HG03108 (cell line): ENCODE data around the gene SATL1.
"Not testable (repeated sequence)": the region's sequence is repeated elsewhere in the genome, so short reads cannot be mapped to it uniquely, and the experiment has no call there.

Experiments
- ATAC-seq: cut with Tn5 transposase; IDR thresholded peaks from one replicate; pipeline ENCODE4 v1.9.1; 2021; ENCODE audit warnings: moderate library complexity; ENCODE audit not compliant: unreplicated experiment

The SATL1 gene, protein sequence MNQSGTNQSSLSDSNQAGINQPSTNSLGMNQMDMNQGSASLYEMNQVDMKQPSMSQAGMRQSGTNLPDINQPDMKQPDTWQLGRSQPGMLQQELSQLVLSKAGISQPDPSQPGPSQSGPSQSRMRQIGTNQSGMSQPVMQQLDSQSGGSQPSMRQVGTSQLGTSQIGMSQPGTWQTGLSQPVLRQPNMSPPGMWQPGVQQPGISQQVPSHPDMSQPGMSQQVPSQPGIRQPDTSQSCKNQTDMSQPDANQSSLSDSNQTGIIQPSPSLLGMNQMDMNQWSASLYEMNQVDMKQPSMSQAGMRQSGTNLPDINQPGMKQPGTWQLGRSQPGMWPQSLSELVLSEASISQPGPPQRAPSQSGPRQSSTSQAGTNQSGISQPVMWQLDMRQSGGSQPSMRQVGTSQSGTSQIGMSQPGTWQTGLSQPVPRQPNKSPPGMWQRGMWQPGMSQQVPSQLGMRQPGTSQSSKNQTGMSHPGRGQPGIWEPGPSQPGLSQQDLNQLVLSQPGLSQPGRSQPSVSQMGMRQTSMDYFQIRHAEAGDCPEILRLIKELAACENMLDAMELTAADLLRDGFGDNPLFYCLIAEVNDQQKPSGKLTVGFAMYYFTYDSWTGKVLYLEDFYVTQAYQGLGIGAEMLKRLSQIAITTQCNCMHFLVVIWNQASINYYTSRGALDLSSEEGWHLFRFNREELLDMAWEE

DNA sequence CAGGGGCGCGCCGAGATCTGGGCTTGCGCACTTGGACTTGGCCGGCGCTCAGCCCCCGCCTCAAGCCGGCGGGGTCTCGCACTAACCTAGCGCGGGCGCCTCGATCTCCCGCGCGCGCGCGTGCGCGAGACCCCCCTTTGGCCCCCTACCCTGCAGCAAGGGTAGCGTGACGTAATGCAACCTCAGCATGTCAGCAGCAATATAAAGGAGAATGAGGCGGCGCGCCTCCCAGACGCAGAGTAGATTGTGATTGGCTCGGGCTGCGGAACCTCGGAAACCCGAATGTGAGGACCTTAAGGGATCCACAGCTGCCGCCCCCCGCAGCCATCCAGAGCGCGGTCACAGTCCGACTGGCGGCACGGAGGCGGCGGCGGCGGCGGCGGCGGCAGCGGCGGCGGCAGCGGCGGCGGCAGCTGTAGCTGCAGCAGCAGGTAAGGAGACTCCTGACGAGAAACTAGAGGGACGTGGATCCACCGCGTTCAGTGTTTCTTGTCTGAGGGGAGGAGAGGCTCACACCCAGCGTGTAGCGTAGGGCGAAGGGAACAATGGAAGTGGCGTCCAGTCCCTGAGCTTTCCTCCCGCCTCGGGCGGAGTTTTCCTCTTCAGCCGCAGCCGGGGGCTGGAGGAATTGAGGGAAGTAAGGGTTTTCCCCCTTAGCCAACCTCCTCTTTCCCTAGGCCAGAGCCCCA is at the start of gene SATL1, which contains the start of gene ZNF711:
Gene SATL1 (minus strand): TSS at position 19 of the 689 bp plus-strand sequence. CDS start 134,811 bp downstream, outside the sequence.
Gene ZNF711 (plus strand): TSS at position 231 of the 689 bp plus-strand sequence. CDS start 3,582 bp downstream, outside the sequence.
- ATAC-seq, result no peak

DNA sequence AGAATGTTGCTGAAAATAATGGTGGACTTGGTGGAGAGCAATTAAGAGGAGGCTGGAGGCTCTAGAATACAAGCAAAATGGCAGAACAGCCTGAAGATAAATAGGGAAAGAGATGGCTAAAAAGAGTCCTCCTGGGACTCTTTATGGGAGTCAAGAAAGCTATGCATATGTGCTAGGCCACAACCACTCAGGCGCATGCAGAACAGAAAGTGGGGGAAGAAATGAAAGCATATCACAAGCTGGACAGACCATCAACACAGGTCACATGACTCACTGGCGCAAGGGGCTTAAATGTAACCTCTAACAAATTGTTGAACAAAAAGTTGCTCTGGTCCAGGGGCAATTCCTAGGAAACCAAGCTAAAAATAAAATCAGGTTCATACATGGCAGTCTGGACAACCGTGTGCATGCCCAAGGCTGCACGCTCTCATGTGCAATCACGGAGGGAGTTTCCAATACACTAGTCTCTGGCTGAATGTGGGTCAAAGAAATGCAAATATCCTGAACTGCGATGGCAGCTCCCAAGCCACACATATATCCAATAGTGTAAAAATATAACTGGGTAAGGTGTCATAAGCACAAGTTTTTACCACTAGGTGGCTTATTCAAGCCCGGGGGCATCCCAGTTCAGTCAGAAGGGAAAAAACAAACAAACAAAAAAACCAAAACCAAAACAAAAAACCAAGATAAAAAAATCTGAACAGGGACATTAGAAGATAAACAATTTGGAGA is 45.6 kb upstream of the SATL1 start:
- no peak for ATAC-seq

DNA sequence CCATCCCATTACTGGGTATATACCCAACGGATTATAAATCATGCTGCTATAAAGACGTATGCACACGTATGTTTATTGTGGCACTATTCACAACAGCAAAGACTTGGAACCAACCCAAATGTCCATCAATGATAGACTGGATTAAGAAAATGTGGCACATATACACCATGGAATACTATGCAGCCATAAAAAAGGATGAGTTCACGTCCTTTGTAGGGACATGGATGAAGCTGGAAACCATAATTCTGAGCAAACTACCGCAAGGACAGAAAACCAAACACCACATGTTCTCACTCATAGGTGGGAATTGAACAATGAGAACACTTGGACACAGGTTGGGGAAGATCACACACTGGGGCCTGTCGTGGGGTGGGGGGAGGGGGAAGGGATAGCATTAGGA is 41.7 kb upstream of the SATL1 start:
- ATAC-seq, result not testable (repeated sequence)

DNA sequence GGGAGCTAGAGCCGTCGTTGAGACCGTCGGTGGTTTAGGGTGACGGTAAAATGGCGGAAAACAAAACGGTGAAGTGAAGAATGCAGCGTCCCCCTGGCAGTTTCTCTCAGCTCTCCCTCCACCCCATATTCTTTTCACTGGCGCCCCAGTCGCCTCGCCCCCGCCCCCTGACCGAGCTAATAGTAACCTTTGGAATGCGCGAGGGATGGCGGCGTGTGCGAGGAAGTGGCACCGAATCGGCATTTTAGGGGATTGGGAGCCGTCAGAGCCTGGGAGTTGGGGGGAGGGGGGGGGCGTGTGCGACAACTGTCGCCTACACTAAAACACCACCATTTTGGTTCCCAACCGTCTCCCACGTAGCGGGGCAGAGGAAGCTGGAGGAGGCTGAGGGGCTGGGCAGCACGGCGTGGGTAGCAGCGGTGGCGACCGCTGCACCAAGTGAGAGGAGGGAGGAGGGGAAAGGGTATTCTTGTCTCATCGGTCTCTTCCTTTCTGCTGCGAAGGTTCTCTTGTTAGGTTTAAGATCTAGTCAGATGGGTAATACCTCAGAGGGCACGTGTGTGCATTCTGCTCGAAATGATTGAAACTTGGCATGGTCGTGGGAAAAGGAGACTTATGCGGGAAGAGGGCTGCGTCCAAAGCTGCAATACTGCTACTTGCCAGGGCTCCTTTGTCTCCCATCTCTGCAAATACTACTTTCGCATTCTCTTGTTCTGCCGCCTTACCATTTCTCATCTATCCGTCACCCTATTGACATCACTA is 1.1 kb upstream of the SATL1 start:
- no peak for ATAC-seq

DNA sequence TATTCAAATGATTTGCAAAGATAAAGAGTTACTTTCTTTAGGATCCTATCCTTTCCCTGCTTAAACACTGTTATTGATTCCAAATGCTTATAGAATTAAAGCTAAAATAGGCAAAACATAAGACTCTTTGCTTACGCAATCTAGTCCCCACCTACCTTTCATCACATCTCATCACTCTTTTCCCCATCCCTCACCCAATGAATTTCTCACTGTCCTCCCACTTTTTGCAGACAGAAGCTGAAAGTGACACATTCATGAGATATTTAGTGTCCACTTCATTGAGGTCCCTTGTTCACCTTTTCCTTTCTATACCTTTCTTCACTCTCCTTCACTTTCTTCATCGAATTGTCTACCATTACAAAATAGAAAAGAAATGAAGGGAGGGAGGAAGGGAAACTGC is 424 bp downstream of the SATL1 start:
- ATAC-seq, result no peak

DNA sequence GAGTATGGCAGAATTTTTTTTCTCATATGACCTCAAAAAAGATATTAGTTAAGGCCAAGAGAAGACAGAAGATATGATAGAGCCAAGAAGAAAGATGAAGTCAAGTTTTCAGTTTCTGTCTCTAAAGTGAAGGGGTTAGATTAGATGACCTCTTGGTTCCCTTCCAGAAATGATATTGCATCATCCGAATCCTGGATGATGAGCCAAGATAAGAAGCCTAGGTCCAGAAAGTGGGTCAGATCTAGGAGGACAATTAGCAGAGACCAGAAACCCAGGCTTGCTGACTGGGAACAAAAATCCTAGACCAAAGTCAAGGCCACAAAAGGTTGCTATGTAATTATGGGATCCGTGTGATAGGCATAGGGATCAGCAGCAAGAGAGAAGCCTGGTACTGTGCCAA is 20.2 kb downstream of the SATL1 start:
- no peak for ATAC-seq

DNA sequence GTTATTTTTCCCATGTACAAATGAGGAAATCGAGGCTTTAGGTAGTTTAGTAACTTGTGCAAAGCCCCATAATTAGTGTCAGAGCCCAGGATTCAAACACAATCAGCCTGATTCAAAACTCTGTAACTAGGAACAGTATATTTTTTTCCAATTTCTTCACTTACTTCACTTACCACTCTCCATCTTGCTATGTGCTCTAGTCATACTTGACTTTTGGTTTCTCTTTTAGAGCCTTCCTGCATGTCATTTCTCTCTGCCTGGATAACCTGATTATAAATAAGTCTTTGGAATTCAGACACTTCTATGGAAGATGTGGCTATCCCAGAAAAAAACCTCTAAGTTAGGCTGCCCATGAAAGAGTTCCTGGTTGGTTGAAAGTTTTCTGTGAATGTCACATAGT is 22.2 kb downstream of the SATL1 start:
- no peak for ATAC-seq

DNA sequence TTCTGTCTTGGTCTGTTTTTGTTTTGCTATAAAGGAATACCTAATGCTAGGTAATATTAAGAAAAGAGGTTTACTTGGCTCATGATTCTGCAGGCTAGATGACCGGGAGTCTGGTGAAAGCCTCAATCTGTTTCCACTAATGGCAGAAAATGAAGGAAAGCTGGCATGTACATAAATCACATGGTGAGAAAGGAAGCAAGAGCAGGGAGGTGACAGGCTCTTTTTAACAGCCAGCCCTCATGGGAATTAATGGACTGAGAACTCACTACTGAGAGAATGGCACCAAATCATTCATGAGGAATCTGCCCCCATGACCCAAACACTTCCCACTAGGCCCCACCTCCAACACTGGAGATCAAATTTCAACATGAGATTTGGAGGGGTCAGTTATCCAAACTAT is 27.6 kb downstream of the SATL1 start:
- no peak for ATAC-seq

DNA sequence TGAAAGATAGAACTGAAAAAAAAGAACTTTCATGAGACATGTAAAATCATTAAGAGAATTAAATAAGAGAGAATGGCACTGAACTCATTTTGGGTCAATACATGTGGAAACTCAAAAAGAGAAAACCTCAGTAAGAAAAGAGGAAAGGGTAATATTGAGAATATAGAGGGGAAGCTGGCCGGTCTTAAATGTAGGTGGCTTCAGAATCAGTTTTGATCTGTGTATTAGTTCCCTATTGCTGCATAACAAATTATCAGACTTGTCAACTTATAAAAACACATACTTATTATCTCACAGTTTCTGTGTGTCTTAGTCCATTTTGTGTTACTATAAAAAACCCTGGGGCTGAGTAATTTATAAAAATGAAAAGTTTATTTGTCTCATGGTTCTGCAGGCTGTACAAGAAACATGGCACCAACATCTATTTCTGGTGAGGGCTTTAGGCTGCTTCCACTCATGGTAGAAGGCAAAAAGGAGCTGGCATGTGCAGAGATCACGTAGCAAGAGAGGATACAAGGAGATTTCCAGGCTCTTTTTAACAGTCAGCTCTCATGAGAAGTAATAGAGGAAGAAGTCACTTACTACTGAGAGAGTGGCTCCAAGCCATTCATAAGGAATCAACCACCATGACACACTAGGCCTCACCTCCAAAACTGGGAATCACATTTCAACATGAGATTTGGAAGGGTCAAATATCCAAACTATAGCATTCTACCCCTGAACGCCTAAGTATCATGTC is 29.6 kb downstream of the SATL1 start:
- no peak for ATAC-seq

DNA sequence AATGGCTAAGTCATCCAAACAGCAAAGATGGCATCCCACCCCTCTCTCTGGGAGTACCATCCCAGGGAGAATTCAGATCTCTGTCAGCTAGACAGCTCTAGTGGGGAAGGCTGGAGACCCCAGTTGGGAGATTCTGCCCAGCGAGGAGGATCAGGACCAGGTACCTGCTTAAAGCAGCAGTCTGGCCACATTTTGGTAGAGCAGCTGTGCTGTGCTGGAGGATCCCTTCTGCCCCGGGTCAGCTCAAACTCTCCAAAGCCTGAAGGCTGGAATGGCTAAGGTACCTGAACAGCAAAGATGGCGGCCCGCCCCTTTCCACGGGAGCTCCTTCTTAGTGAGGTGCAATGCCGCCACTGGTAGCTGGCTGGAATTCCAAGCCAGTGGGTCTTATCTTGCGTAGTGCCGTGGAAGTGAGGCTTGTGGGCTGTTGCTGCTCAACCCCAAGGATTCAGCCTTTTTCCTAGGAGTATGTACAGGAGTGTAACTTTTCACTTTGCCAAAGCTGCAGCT is 40.1 kb downstream of the SATL1 start:
- ATAC-seq, result no peak

DNA sequence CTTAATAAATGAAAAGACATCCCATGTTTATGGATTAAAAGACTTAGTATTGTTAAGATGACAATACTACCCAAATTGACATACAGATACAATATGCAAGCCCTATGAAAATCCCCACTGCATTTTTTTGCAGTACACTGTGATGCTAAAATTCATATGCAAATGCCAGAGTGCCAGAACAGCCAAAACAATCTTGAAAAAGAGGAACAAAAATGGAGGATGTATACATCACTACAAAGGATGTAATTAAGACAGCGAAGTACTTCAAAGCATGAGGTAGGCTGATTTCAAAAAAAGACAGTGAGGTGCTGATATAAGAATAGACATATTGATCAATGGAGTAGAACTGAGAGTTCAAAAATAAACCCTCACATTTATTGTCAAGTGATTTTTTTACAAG is 47.3 kb downstream of the SATL1 start:
- no peak for ATAC-seq

DNA sequence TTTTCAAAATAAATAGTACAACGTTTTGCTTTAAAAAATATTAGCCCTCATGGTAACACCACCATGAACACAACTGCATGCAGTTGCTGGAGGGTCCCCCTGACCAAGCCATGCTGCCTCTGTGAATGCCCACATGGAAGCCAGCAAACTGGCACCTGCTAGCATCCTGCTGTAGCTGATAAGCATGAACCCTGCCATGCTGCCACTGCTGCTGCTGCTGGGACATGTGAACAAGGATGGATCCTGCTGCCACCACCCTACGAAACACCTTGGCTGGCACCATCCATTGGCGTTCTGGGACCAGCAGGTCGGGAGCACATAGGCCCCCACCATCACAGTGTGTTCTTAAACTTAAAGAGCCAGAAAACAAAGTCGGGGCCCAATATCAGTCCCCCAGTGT is 83.9 kb downstream of the SATL1 start:
- no peak for ATAC-seq

DNA sequence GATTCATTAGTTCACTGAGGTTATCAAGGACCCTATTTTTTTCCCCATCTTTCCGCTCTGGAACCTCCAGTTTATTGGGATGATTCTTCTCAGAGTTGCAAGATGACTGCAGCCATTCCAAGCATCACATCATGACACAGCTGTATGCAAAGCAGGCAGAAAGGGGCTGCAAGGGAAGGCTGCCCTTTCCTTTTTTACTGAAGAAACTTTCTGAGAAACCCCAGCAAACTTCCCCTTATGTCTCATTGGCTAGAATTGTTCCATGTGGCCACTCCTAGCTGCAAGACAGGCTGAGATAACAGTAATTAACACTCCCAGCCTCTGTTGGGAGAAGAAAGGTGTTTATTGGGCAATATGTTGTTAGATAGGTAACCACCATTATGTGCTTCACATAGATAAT is 102.6 kb downstream of the SATL1 start:
- no peak for ATAC-seq

DNA sequence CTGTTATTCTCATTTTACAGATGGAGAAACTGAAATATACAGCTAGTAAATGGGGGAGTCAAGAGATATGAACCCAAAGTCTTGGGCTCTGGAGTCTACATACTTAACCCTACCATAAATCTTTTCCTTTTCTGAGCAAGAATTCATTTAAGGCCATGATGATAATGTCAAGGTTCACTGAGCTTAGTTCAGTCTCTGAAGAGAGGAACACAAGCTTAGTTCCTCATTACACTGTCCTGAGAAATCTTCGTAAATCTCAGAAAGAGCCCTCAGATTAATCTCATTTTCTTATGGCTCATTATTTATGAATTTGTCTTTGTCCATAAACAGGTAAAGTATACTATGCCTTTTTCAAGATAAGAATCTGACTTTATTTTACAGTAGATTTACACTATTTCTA is 104.2 kb downstream of the SATL1 start:
- ATAC-seq, result no peak

DNA sequence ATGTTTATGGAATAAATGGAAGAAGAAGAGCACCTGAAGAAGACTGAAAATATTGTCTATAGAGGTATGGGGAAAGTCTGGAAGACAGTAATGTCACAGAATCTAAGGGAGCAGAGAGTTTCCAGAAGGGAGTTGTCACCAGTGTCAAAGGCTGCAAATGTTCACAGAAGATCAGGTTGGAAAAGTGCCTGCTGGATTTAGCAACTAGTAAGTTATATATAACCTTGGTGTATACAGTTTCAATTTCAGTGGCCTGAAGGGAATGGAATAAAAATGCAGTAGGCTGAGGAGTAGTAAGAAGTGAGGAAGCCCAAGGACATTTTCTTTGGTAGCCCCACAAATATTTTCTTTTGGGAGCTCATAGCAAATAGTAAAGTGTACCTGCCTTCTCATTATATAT is 107.2 kb downstream of the SATL1 start:
- no peak for ATAC-seq

DNA sequence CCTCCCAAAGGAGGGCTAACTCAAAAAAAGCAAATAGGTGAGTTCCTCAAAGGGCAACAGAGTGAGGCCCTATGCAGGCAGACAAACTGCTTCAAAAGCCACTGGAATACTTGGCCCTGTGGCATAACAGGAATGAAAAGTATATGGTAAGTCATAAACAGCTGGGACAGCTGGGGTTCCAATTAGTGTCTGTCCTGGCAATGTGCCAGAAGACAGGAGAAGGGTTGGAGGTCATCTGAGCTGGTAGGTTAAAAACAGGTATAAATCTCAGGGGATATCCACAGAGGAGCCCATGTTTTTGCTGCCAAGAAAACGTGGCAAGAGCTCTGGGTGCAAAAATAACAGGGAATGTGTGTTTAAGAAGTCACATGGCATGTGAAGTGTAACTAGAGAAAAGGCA is 128.3 kb downstream of the SATL1 start:
- no peak for ATAC-seq

DNA sequence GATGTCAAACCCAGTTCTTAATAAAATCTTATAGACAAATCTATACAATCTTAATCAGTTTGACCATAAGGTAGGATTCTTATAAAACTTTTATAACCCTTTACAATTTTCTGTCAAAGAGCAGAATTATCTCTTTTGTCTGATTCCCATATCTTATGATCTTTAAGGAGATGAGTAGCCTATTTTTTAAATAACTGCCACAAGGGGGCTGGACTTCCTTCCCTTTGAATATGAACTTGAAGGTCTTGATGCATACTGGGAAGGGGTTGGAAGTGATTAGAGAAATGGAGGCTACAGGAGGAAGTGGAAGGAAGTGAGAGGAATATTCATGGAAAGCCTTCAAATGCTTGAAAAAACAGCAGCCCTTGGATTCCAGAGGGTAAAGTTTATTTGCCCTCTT is 128.8 kb downstream of the SATL1 start:
- ATAC-seq, result no peak

DNA sequence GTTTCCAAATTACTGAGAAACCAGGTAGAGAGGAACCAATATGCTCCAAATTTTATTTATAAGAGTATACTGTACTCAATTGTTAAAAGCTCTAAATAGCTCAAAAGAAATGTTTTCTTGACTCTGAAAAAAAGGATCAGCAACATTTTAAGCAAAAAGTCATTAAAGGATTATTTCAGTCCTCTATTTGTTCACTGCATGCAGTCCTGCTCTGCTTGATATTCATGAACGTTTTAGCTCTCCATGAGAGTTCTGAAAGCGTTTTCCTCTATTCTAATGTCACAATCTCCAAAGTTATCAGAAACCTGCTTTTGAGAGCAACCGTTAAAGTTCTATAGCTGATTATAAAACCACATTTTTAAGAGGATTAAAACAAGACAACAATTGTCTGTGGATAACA is 129.4 kb downstream of the SATL1 start:
- no peak for ATAC-seq

DNA sequence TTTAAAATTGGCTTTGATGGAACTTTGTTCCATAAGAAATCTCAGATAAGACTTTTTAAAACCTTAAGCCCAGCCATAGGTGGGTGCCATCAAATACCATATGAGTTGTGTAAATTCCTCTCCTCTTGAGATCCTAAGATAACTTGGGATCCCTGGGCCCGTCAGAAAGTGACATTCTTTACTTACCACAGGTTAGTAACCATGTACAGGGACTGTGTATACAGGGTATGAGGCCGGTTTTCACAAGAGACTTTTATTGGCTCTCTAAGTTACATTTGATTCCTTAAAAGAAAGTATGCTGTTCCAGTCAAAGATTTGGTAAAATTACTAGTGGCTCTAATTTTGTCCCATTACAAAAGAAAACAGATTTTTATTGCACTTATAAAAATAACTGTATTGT is 129.8 kb downstream of the SATL1 start:
- ATAC-seq, result no peak
